TTC549 (cell line): Measurements from ENCODE around the gene CD300LF.

ENCODE experiments used
- FAIRE-seq: peaks from 2 replicates; lab custom pipeline; 2012; peaks lifted over from hg19 to GRCh38; lab: Jason Lieb, UNC

CD300LF gene

GRCh38 chr17:74712756-74713155 is at the start of gene CD300LF:
TSS of gene CD300LF (minus strand) at chr17:74712923. CDS start at chr17:74712866, 57 bp downstream.
- FAIRE-seq = no peak

GRCh38 chr17:74761931-74762330 is 49.2 kb upstream of the CD300LF start:
- FAIRE-seq = no peak

GRCh38 chr17:74761419-74761818 is 48.7 kb upstream of the CD300LF start:
- no peak for FAIRE-seq

- no peak for FAIRE-seq
These were observed 47.8 kb upstream of the CD300LF start for GRCh38 chr17:74760404-74761105.

GRCh38 chr17:74759941-74760340 is 47.2 kb upstream of the CD300LF start:
- FAIRE-seq = no peak

GRCh38 chr17:74759243-74759801 is 46.6 kb upstream of the CD300LF start:
- no peak for FAIRE-seq

GRCh38 chr17:74758848-74759168 is 46.1 kb upstream of the CD300LF start:
- FAIRE-seq = no peak

GRCh38 chr17:74757931-74758847 is 45.5 kb upstream of the CD300LF start:
- no peak for FAIRE-seq

- no peak for FAIRE-seq
These were observed 44.8 kb upstream of the CD300LF start for GRCh38 chr17:74757502-74757901.

GRCh38 chr17:74756891-74757290 is 44.2 kb upstream of the CD300LF start:
- no peak for FAIRE-seq

- no peak for FAIRE-seq
These were observed 42.8 kb upstream of the CD300LF start for GRCh38 chr17:74755533-74755932.

- FAIRE-seq = no peak
These were observed 42.1 kb upstream of the CD300LF start for GRCh38 chr17:74754832-74755231.

GRCh38 chr17:74752822-74753401 is 40.2 kb upstream of the CD300LF start:
- no peak for FAIRE-seq

- no peak for FAIRE-seq
These were observed 39.7 kb upstream of the CD300LF start for GRCh38 chr17:74752415-74752814.

GRCh38 chr17:74750327-74751069 is 37.8 kb upstream of the CD300LF start:
- no peak for FAIRE-seq

- no peak for FAIRE-seq
These were observed 37.3 kb upstream of the CD300LF start for GRCh38 chr17:74750039-74750326.

- FAIRE-seq = no peak
These were observed 36.7 kb upstream of the CD300LF start for GRCh38 chr17:74749279-74750038.

GRCh38 chr17:74748529-74749278 is 36.0 kb upstream of the CD300LF start, which contains the start of gene NHERF1:
TSS of gene NHERF1 (plus strand) at chr17:74748628. CDS start at chr17:74748847, 219 bp downstream.
- FAIRE-seq = no peak

GRCh38 chr17:74748279-74748528 is 35.5 kb upstream of the CD300LF start:
- no peak for FAIRE-seq

GRCh38 chr17:74746922-74747321 is 34.2 kb upstream of the CD300LF start:
- no peak for FAIRE-seq

GRCh38 chr17:74746376-74746775 is 33.7 kb upstream of the CD300LF start:
- no peak for FAIRE-seq
